Panc1 (cell line): ENCODE measurements around the gene KCNQ1OT1. TPM values are rescaled to one million over a fixed set of nuclear protein-coding genes. Genes with fewer than 3 reads are reported as not detected.

Experiments used
- ATAC-seq: fragments of 200-7000 bp; cut with Tn5 transposase; 2 replicates; pipeline ENCODE4 v1.9.1; 2020; ENCODE audit warnings: mild to moderate bottlenecking, moderate library complexity
- BruUV-seq: library from RNA; stranded (reverse); fragments of 400-500 nt; replicated peaks from 2 replicates; lab custom pipeline; 2021; lab: Mats Ljungman, UMichigan
- CTCF ChIA-PET: fragments of 300-600 bp; sonication (Branson Sonifier 250); formaldehyde crosslinking; loops from one replicate; lab custom pipeline; 2022; ENCODE audit warnings: antibody characterized with exemption; lab: Charles Lee
- POLR2A ChIA-PET: fragments of 300-600 bp; sonication (Branson Sonifier 250); formaldehyde crosslinking; loops from one replicate; lab custom pipeline; 2022; ENCODE audit warnings: antibody characterized with exemption; lab: Charles Lee
- DNase-seq: peaks from one replicate; pipeline ENCODE4 v3.0.0-alpha.2; 2010; ENCODE audit warnings: low read depth, low spot score
- H3K27ac ChIP-seq: 2 replicates; pipeline ENCODE4 v1.5.1; 2011; ENCODE audit warnings: mild to moderate bottlenecking, low read length, inconsistent platforms
- H3K27me3 ChIP-seq: fragments of 200-500 bp; sonication (Bioruptor generic); 2 replicates; pipeline ENCODE4 v1.6.0; 2014; ENCODE audit warnings: low read length, inconsistent platforms; ENCODE audit not compliant: control insufficient read depth, insufficient read depth
- H3K36me3 ChIP-seq: fragments of 200-500 bp; sonication (Bioruptor generic); 2 replicates; pipeline ENCODE4 v1.5.1; 2014; ENCODE audit warnings: inconsistent platforms, mild to moderate bottlenecking, low read length, moderate library complexity; ENCODE audit not compliant: control insufficient read depth, insufficient read depth
- H3K4me1 ChIP-seq: 2 replicates; pipeline ENCODE4 v1.5.1; 2011; ENCODE audit warnings: inconsistent platforms, mild to moderate bottlenecking, low read length, moderate library complexity; ENCODE audit not compliant: control insufficient read depth, insufficient read depth
- H3K4me3 ChIP-seq, 2 experiments: 2 replicates each; pipeline ENCODE4 v1.5.1; 2011 to 2012; ENCODE audit warnings: low read depth in 2 of 2, low read length in 2 of 2, mild to moderate bottlenecking in 2 of 2, inconsistent platforms in 1 of 2, moderate library complexity in 1 of 2
- H3K9me3 ChIP-seq: fragments of 200-500 bp; sonication (Bioruptor generic); 2 replicates; pipeline ENCODE4 v1.5.1; 2014; ENCODE audit warnings: low read depth, mild to moderate bottlenecking, inconsistent platforms, low read length, moderate library complexity; ENCODE audit not compliant: control insufficient read depth, insufficient read depth
- CTCF ChIP-seq: fragments of 450-650 bp; IDR thresholded peaks from 2 replicates; pipeline ENCODE4 v1.5.1; 2017; ENCODE audit warnings: mild to moderate bottlenecking
- POLR2AphosphoS5 ChIP-seq: IDR thresholded peaks from 2 replicates; pipeline ENCODE4 v1.6.1; 2012; ENCODE audit warnings: mild to moderate bottlenecking, low read depth, low read length, moderate library complexity
- REST ChIP-seq, 2 experiments: IDR thresholded peaks; 2 replicates each; pipeline ENCODE4 v1.6.1; 2011 to 2012; ENCODE audit warnings: low read depth in 2 of 2, control low read depth in 1 of 2, low read length in 1 of 2, mild to moderate bottlenecking in 1 of 2, moderate library complexity in 1 of 2; ENCODE audit not compliant: insufficient read depth in 1 of 2
- SIN3A ChIP-seq: IDR thresholded peaks from 2 replicates; pipeline ENCODE4 v1.6.1; 2012; ENCODE audit warnings: low read depth, mild to moderate bottlenecking, low read length, moderate library complexity, borderline replicate concordance; ENCODE audit not compliant: insufficient read depth
- TCF7L2 ChIP-seq: IDR thresholded peaks from 2 replicates; pipeline ENCODE4 v1.6.1; 2011; ENCODE audit warnings: mild to moderate bottlenecking, low read depth, low read length, inconsistent platforms
- in situ Hi-C: cut with HindIII; loops from 2 replicates; pipeline ENCODE4 v1.10.0; 2016; ENCODE audit warnings: low sequenced_read_pairs, low pct_unique_long_range_greater_than_20kb
- intact Hi-C: fragments of 100-400 bp; cut with micrococcal nuclease; formaldehyde crosslinking; loops from one replicate; pipeline ENCODE4 v1.10.0; 2022; ENCODE audit not compliant: unreplicated experiment
- total RNA-seq: library from RNA; stranded (reverse); gene quantifications from one replicate; pipeline ENCODE4 v1.2.1, GENCODE V29; 2021; ENCODE audit not compliant: unreplicated experiment

The KCNQ1OT1 gene
- total RNA-seq, 1 experiment from 2014 or later, result 1.3 TPM

GRCh38 chr11:2576549-2576948, 123.2 kb downstream of the KCNQ1OT1 start:
- Histone ChIP-seq H3K27ac (no peak overlapping the region), H3K27me3 (no peaks in the 10 kb centered on the region), H3K4me3 (no peak overlapping the region), H3K36me3 (no peaks in the 10 kb centered on the region), H3K4me1 (no peaks in the 10 kb centered on the region), H3K9me3 (no peaks in the 10 kb centered on the region)
- in situ Hi-C loops, result no loop called here
- POLR2A ChIA-PET, result no interaction called here
- CTCF ChIA-PET, result no interaction called here
- BruUV-seq, result no TSS peak
- ATAC-seq (no peak), DNase-seq (no peak)
- intact Hi-C loops, result no loop called here
- TF ChIP-seq REST (IDR thresholded peaks at IDR 0.05; ENCODE audit: insufficient read depth in 1 of 2, low read depth in 2 of 2, low read length in 1 of 2) (no peak), SIN3A (no peak), POLR2AphosphoS5 (no peak), TCF7L2 (no peak), CTCF (no peak)

- Histone ChIP-seq H3K27me3 (no peaks in the 10 kb centered on the region), H3K4me3 (no peak overlapping the region), H3K27ac (no peak overlapping the region), H3K36me3 (no peaks in the 10 kb centered on the region), H3K9me3 (no peaks in the 10 kb centered on the region), H3K4me1 (no peaks in the 10 kb centered on the region)
- ATAC-seq, result no peak
- no TSS peak for BruUV-seq
- ChIA-PET POLR2A (no interaction called here), CTCF (no interaction called here)
- in situ Hi-C loops, result no loop called here
- DNase-seq, result no peak
- TF ChIP-seq REST (IDR thresholded peaks at IDR 0.05; ENCODE audit: insufficient read depth in 1 of 2, low read depth in 2 of 2, low read length in 1 of 2), result no peak
- TF ChIP-seq SIN3A, result no peak
- TF ChIP-seq TCF7L2, result no peak
- no peak for TF ChIP-seq CTCF
- TF ChIP-seq POLR2AphosphoS5, result no peak
- intact Hi-C loops, result no loop called here
Measured at GRCh38 chr11:2576111-2576510, 123.7 kb downstream of the KCNQ1OT1 start.
